K562 (cell line): ENCODE measurements around the gene ZNF366.

Experiments used
- HNRNPK ChIP-seq: fragments of 200-400 bp; formaldehyde crosslinking; IDR thresholded peaks from one replicate; pipeline ENCODE4 v1.6.1; 2018; ENCODE audit warnings: mild to moderate bottlenecking, low read depth, low read length; ENCODE audit not compliant: poor library complexity, severe bottlenecking
- NBN ChIP-seq: fragments of 450-650 bp; IDR thresholded peaks from 2 replicates; pipeline ENCODE4 v1.6.1; 2016; ENCODE audit warnings: low read depth, mild to moderate bottlenecking
- PTBP1 ChIP-seq: fragments of 200-400 bp; formaldehyde crosslinking; IDR thresholded peaks from 2 replicates; pipeline ENCODE4 v1.6.1; 2017; ENCODE audit warnings: low read depth, low read length
- RCOR1 ChIP-seq, 2 experiments: IDR thresholded peaks; 2 replicates each; pipeline ENCODE4 v1.6.1; 2012; ENCODE audit warnings: low read depth in 2 of 2, low read length in 2 of 2, borderline replicate concordance in 1 of 2, improper control_type of control experiment in 1 of 2
- RFX5 ChIP-seq: IDR thresholded peaks from 2 replicates; pipeline ENCODE4 v1.6.1; 2011; ENCODE audit warnings: low read depth, mild to moderate bottlenecking, improper control_type of control experiment, low read length
- SP1 ChIP-seq: sonication (generic); formaldehyde crosslinking; IDR thresholded peaks from 2 replicates; pipeline ENCODE4 v1.8.1; 2022; ENCODE audit warnings: mild to moderate bottlenecking, missing genetic modification reagents
- SREBF1 ChIP-seq: fragments of 150-350 bp; IDR thresholded peaks from 2 replicates; pipeline ENCODE4 v1.6.1; 2014; ENCODE audit warnings: antibody characterized with exemption, low read depth, low read length, borderline replicate concordance
- TOE1 ChIP-seq, 2 experiments: fragments of 450-650 bp in 1 of 2; sonication (generic) in 1 of 2; formaldehyde crosslinking in 1 of 2; IDR thresholded peaks; 2 replicates each; pipeline versions ENCODE4 v1.7.1 to v1.8.0; 2016 to 2022; ENCODE audit warnings: borderline replicate concordance in 2 of 2, mild to moderate bottlenecking in 2 of 2, antibody characterized with exemption in 1 of 2, inconsistent platforms in 1 of 2, low read depth in 1 of 2, missing genetic modification reagents in 1 of 2, moderate library complexity in 1 of 2
- ZNF318 ChIP-seq, 2 experiments: fragments of 450-650 bp; IDR thresholded peaks; 2 replicates each; pipeline ENCODE4 v1.6.1; 2016; ENCODE audit warnings: mild to moderate bottlenecking in 2 of 2, borderline replicate concordance in 1 of 2, low read depth in 1 of 2, moderate library complexity in 1 of 2

GRCh38 chr5:72523960-72524582 lies 16.9 kb upstream of the ZNF366 start:
- TF ChIP-seq PTBP1 = no peak
- TF ChIP-seq TOE1 (IDR thresholded peaks at IDR 0.05; ENCODE audit: borderline replicate concordance) = no peak
- no peak for TF ChIP-seq TOE1 (CRISPR knock-in tag; IDR thresholded peaks at IDR 0.05; ENCODE audit: borderline replicate concordance, low read depth)
- no peak for TF ChIP-seq SREBF1
- no peak for TF ChIP-seq RFX5
- TF ChIP-seq ZNF318 (IDR thresholded peaks at IDR 0.05; ENCODE audit: borderline replicate concordance in 1 of 2, low read depth in 1 of 2) = no peak
- TF ChIP-seq NBN = no peak
- TF ChIP-seq SP1 (CRISPR knock-in tag) = no peak
- TF ChIP-seq RCOR1 (IDR thresholded peaks at IDR 0.05; ENCODE audit: borderline replicate concordance in 1 of 2, low read depth in 2 of 2, low read length in 2 of 2) = no peak
- no peak for TF ChIP-seq HNRNPK
